ENCODE measurements around the gene DLG1.

DLG1 gene

DNA sequence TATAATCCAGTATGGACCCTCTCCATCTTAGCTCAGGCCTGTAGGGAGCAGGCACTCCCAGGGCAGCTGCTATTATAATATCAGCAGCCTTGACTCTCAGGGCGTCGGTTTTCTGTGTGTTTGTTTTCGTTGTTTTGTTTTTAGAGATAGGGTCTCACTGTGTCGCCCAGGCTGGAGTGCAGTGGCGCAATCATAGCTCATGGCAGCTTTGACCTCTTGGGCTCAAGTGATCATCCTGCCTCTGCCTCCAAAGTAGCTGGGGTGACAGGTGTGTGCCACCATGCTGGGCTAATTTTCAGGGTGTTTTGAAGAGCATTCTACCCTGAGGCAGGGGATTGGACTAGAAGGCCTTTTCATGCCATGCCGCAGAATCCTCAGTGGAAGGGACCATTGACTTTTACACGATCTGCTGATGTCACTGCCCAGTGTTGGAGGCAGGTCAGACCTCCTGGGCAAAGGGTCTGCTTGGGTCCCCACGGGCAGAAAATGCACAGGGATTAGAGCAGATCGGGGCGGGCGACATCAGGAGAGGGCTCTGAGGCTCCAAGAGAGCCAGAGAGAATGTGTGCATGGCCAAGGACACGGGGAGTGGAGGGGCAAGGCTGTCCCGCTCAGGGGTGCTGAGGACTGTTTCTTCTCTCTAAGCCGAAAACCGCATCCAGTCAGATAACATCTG lies 276.5 kb downstream of the DLG1 start:
- TF ChIP-seq POLR2AphosphoS5 (IDR thresholded peaks at IDR 0.05; ENCODE audit: low read depth, low read length), result no peak
- no peak for TF ChIP-seq SIN3A (IDR thresholded peaks at IDR 0.05; ENCODE audit: borderline replicate concordance, insufficient read depth, low read length)

DNA sequence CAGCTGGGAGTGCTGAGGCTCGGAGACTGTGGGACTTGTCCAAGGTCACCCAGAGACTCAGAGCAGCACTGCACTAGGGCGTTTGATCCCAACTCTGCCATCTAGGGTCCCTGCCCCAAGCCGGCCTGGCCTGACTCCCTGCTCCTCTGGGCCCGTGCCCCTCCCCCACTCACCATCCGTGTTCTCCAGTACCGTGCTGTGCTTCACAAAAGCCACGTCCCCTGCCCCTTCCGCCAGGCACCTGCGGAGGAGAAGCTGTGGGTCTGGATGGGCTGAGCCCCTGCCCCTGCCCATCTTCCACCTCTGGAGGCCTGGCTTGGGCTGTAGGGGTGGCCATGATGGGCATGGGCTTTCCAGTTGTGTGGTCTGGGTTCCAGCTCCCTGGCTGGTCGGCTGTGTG lies 277.2 kb downstream of the DLG1 start:
- no peak for TF ChIP-seq TAF1 (IDR thresholded peaks at IDR 0.05; ENCODE audit: borderline replicate concordance, insufficient read depth, low read length)
- no peak for TF ChIP-seq POLR2AphosphoS5 (IDR thresholded peaks at IDR 0.05; ENCODE audit: low read depth, low read length)
- TF ChIP-seq FOXP2 (optimal IDR thresholded peaks at IDR 0.05; ENCODE audit: borderline replicate concordance, extremely low read depth, extremely low read length, insufficient read depth), result no peak
- TF ChIP-seq SIN3A (IDR thresholded peaks at IDR 0.05; ENCODE audit: borderline replicate concordance, insufficient read depth, low read length), result no peak
- TF ChIP-seq, protein P1, sequence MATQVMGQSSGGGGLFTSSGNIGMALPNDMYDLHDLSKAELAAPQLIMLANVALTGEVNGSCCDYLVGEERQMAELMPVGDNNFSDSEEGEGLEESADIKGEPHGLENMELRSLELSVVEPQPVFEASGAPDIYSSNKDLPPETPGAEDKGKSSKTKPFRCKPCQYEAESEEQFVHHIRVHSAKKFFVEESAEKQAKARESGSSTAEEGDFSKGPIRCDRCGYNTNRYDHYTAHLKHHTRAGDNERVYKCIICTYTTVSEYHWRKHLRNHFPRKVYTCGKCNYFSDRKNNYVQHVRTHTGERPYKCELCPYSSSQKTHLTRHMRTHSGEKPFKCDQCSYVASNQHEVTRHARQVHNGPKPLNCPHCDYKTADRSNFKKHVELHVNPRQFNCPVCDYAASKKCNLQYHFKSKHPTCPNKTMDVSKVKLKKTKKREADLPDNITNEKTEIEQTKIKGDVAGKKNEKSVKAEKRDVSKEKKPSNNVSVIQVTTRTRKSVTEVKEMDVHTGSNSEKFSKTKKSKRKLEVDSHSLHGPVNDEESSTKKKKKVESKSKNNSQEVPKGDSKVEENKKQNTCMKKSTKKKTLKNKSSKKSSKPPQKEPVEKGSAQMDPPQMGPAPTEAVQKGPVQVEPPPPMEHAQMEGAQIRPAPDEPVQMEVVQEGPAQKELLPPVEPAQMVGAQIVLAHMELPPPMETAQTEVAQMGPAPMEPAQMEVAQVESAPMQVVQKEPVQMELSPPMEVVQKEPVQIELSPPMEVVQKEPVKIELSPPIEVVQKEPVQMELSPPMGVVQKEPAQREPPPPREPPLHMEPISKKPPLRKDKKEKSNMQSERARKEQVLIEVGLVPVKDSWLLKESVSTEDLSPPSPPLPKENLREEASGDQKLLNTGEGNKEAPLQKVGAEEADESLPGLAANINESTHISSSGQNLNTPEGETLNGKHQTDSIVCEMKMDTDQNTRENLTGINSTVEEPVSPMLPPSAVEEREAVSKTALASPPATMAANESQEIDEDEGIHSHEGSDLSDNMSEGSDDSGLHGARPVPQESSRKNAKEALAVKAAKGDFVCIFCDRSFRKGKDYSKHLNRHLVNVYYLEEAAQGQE (IDR thresholded peaks at IDR 0.05; ENCODE audit: insufficient read depth in 1 of 2, low read depth in 2 of 2, low read length in 2 of 2), result no peak

DNA sequence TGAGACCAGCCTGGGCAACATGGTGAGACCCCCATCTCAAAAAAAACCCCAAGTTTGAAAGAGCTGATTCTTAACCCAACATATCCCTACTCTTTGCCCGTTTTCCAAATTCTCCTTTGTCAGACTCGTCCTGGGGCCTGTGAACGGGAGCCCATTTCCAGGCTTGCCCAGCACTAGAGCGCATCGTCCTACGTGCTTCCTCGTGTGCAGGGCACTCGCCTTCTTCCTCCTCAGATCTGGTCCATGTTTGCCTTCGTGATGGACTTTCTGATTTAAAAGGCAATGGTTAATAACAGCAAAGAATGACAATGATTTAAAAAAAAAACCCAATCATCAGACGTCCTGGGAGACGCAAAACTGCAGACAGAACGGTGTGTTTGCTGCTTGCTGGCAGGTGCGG lies 278.9 kb downstream of the DLG1 start:
- TF ChIP-seq SIN3A (IDR thresholded peaks at IDR 0.05; ENCODE audit: borderline replicate concordance, insufficient read depth, low read length), result no peak
- no peak for TF ChIP-seq POLR2AphosphoS5 (IDR thresholded peaks at IDR 0.05; ENCODE audit: low read depth, low read length)
- TF ChIP-seq, protein P1 (IDR thresholded peaks at IDR 0.05; ENCODE audit: insufficient read depth in 1 of 2, low read depth in 2 of 2, low read length in 2 of 2), result no peak
- no peak for TF ChIP-seq FOXP2 (optimal IDR thresholded peaks at IDR 0.05; ENCODE audit: borderline replicate concordance, extremely low read depth, extremely low read length, insufficient read depth)
- TF ChIP-seq TAF1 (IDR thresholded peaks at IDR 0.05; ENCODE audit: borderline replicate concordance, insufficient read depth, low read length), result no peak

DNA sequence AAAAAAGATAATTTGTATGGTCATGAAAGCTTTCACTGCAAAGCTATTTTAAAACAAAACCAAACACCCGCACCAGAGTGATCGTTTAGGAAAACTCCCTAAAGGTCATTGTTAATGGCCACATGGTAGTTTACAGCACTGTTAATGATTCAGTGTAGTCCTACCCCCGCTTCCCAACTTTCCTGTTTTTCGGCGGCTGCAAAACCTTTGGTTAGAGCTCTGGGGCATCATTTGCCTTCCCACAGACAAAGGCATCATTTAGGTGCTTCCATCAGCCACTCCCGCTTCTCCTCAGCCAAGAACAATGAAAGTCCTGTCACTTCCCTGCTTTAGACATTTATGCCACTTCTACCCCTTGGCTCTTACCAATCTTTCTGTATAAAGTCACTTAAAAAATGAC lies 279.4 kb downstream of the DLG1 start:
- TF ChIP-seq SIN3A (IDR thresholded peaks at IDR 0.05; ENCODE audit: borderline replicate concordance, insufficient read depth, low read length), result no peak
- TF ChIP-seq, protein P1 (IDR thresholded peaks at IDR 0.05; ENCODE audit: insufficient read depth in 1 of 2, low read depth in 2 of 2, low read length in 2 of 2), result no peak
- no peak for TF ChIP-seq FOXP2 (optimal IDR thresholded peaks at IDR 0.05; ENCODE audit: borderline replicate concordance, extremely low read depth, extremely low read length, insufficient read depth)
- no peak for TF ChIP-seq TAF1 (IDR thresholded peaks at IDR 0.05; ENCODE audit: borderline replicate concordance, insufficient read depth, low read length)
- no peak for TF ChIP-seq POLR2AphosphoS5 (IDR thresholded peaks at IDR 0.05; ENCODE audit: low read depth, low read length)

DNA sequence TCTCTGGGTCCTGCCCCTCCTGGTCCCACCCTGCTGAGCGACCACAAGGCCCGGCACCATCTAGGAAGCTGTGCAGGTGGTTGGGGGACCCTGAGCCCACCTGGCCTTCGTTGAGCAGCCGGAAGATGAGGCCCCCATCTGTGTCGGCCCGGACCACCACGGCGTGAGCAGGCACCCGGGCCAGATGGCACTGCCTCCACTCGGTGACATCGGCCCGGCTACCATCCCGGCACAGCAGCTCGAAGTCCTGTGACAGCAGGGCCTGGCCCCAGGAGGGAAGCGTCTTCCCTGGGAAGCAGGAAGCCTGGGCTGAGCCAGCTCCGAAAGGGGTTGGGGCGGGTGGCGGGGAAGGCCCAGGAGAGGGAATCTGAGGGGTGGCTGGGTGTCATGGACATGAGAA lies 281.4 kb downstream of the DLG1 start:
- TF ChIP-seq, protein P1 (IDR thresholded peaks at IDR 0.05; ENCODE audit: insufficient read depth in 1 of 2, low read depth in 2 of 2, low read length in 2 of 2), result no peak
- TF ChIP-seq POLR2AphosphoS5 (IDR thresholded peaks at IDR 0.05; ENCODE audit: low read depth, low read length) (no peak), SIN3A (IDR thresholded peaks at IDR 0.05; ENCODE audit: borderline replicate concordance, insufficient read depth, low read length) (no peak), FOXP2 (optimal IDR thresholded peaks at IDR 0.05; ENCODE audit: borderline replicate concordance, extremely low read depth, extremely low read length, insufficient read depth) (no peak), TAF1 (IDR thresholded peaks at IDR 0.05; ENCODE audit: borderline replicate concordance, insufficient read depth, low read length) (no peak)
